ENCODE data around the gene ZNF785.
A peak's percentile ranks its signal among the peaks of the same experiment; 100 is the strongest.
"Not testable (repeated sequence)": the region's sequence is repeated elsewhere in the genome, so short reads cannot be mapped to it uniquely, and the experiment has no call there.

Gene ZNF785

DNA sequence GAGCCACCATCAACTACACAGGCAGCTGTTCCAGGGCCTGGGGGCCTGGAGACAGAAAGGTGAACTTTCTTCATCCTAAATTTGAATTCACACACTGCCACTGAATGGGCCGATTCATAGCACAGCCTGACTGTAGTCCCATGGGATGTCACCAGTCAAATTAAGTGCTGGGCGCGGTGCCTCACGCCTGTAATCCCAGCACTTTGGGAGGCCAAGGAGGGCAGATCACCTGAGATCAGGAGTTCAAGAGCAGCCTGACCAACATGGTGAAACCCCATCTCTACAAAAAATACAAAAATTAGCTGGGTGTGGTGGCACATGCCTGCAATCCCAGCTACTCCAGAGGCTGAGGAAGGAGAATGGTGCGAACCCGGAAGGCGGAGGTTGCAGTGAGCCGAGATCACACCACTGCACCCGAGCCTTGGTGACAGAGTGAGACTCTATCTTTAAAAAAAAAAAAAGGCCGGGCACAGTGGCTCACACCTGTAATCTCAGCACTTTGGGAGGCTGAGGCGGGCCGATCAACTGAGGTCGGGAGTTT is 45.4 kb downstream of the ZNF785 start:
- not testable (repeated sequence) for DNase-seq (ENCODE audit: low spot score)

DNA sequence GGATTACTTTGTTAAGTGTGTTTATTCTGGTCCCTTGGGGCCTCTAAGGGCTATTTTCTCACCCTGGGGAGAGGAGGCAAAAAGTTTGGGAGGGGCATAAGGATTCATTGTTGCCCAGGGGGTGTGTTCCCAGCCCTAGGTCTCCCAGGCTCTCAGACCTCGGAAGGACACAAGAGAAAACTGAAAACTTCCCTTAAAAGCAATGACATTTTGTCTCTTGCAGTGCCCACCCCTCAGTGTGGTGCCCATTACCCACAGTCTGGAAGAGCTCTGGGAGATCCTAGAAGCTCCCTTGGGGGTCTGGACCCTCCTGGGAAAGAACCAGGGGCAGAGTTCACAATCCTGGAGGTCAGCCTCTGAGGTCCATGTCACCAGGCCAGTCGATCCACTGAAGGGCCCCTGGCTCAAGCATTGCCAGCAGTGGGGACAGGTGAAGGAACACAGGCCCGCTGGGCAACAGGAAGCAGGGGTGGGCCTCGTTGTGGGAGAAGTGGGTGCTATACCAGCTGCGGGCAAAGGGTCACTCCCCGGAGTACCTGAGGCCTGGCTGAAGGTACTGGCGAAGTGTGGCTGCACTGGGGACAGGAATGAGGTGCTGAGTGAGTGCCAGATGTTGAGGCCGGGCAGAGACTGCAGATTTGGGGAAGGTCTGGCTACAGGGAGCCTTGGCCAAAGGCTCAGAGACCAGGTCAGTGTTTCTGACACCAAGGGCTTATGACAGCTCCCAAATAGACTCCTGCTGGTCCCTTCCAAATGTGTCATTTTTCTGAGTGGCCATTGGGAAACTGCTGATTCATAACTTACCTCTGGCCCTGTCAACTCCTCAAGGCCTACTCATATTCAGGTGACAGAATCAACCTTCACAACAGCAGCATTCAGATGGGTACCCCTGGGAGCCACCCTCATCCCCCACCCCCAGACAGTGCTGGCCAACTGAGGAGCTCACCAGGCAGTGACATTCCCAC is 46.2 kb downstream of the ZNF785 start:
- no peak for DNase-seq (ENCODE audit: low spot score)

DNA sequence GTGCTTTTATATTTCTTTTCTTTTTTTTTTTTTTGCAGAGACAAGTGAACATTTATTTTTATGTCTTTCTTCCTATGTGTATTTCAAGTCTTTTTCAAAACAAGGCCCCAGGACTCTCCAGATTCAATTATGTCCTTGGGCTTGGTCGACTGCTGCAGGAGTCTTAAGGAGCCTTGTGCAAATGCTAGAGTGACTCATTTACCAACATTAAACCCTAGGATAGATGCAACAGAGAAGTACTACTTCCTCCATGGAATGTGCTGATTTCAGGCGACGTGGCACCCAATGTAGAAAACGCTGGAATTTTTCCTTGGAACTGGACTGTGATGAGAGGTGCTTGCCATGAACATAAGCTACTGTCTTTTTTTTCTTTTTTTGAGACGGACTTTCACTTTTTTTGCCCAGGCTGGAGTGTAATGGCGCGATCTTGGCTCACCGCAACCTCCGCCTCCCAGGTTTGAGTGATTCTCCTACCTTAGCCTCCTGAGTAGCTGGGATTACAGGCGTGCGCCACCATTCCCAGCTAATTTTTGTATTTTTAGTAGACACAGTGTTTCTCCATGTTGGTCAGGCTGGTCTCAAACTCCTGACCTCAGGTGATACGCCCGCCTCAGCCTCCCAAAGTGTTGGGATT is 49.0 kb downstream of the ZNF785 start:
- not testable (repeated sequence) for DNase-seq (ENCODE audit: low spot score)

DNA sequence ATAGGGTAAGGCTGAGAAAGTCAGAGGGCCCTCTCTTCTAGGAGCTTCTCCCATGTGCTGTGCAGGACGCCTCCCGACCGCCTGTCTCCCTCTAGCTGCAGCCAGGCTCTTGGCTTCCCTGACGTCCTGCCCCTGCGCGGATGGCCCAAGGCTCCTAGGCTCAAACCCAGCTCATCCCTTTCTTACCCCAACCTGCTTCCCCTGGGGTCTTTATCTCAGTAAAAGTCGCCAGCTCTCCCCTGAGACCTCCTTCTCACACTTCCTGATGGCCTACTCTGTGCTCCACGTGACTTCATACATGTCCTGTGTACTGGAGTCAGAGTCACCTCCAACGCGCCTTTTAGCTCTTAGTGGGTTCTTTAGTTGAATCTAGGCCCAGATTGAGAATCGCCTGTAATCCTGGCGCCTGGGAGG is 49.7 kb downstream of the ZNF785 start:
- peak; percentile 56 for DNase-seq (ENCODE audit: low spot score)

DNA sequence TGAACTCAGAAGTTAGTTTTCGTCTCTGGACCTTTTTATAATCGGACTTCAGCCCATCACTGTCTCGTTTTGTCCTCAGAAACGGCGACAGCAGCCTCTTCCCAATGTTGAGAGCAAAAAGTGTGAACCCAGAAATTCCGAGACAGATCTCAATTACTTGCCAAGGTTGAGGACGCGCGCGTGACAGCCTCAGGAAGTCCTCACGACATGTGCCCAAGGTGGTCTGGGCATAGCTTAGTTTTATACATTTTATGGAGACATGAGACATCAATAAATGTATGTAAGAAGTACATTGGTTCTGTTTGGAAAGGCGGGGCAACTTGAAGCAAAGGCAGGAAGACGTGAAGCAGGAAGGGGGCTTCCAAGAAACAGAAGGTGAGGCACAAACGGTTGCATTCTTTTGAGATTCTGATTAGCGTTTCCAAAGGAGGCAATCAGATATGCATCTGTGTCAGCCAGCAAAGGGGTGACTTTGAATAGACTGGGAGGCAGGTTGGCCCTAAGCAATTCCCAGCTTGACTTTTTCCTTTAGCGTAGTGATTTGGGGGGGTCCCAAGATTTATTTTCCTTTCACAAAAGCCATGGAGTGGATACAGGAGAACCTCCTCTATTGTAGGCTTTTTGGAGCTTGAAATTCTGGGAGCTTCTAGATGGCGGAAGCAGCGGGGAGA is 50.3 kb downstream of the ZNF785 start:
- peak; percentile 64 for DNase-seq (ENCODE audit: low spot score)

DNA sequence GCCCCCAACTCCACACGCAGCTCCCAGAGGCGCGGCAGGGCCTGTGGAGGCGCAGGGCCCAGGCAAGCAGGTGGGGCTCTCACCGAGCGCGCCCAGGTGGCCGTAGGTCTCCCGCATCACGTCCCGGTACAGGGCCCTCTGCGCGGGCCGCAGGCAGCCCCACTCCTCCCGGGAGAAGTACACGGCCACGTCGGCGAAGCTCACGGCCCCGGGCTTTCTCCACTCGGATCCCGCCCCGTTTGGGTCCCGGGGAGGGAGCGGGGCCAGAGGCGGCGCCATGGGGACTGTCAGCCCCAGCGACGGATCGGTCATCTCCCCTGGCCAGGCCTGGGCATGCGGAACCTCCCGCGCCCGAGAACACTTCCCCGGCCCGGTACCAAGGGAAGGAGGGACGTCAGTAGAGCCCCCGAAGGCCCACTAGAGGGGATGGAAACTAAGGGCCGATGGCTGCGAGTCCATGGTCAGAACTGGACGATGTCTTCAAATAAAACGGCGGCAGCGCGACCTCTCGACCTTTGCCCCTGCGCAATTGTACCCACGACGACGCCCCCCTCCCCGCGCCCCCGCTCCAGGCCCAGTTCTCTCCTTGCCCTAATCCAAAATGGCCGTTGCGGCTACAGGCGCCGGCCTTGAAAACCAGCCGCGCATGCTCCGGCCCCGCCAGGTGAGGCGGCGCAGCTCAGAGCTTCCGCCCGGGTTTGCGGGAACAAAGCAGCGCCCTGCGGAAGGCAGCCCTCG is 51.0 kb downstream of the ZNF785 start, which contains the start of gene ZNF747:
TSS of gene ZNF747 (minus strand) at position 491 of the 738 bp plus-strand sequence. CDS start at position 312, 179 bp downstream.
- peak; percentile 93 for DNase-seq (ENCODE audit: low spot score)

DNA sequence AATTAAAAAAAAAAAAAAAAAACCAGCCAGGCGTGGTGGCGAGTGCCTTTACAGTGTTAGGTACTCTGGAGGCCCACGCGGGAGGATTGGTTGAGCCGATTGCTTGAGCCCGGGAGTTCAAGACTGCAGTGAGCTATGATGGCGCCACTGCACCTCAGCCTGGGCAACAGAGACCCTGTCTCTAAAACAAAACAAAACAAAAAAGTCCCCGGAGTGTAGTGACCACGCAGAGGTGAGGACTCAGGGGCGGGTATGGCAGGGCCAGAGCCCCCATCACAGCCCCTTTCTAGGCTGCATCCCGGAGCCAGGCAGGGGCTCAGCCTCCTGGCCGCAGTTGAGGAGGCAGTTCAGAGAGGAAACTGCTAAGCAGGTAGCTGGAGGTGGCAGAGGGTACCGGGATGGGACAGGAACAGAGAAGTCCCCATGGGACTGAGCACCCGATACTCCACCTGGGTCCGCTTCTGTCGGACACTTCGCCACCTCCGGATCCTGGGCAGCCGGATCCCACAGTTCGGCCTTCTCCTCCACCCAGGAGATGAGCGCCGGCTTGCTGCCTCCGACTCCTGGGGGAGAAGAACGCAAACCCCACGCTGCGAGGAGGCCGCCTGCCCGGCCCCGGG is 51.6 kb downstream of the ZNF785 start:
- no peak for DNase-seq (ENCODE audit: low spot score)

DNA sequence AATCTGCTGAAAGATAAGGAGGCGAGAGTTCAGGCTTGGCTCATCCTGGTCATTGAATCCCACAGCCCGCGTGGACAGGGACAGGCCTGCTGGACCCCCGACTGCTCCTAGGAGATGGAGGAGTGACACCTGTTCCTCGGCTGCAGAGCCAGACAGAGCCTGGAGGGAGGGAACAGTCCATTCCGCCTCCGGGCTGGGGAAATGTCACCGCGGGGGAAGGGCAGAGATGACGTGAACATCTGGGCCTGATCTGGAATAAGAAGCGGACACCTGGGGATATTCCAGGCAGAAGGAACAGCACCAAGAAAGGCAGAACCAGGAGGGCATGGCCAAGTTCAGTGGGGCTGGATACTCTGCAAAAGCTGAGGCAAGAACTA is 52.4 kb downstream of the ZNF785 start:
- no peak for DNase-seq (ENCODE audit: low spot score)

DNA sequence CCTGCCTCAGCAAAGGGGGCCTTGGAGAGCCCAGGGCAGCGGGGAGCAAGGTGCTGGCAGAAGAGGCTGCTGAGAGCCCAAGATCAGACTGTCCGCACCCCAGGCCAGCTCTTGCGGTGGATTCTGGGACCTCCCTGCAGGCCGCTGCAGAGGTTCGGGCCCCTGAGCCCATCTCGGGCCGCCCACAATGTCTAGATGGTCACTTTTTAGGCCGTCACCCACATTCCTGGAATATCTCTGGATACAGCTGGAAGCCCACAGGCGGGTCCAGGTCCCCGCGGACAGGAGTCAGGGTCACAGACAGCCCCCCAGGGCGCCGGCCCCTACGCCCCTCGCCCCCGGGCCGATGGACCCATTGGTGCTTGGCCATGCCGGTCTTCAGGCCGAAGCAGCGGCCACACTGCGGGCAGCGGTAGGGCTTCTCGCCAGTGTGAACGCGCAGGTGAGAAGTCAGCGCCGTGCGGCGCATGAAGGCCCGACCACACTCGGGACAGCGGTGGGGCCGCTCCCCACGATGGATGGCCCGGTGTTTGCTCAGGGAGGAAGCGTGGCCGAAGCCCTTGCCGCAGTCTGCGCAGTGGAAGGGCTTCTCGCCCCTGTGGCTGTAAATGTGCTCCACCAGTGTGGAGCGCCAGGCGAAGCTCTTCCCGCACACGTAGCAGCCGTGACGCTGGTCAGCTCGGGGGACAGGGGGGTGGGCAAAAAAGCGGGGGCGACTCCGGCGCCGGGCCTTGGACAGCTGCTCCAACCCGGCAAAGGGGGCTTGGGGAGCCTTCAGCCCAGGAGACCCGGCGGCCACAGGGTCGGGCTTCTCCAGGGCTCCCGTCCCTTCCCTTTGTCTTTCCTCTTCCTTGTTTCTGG is 53.0 kb downstream of the ZNF785 start:
- DNase-seq (ENCODE audit: low spot score): no peak

All from CD4-positive, alpha-beta T cell treated with Interleukin-15 for 4 hours (primary cell).